ENCODE results near the gene RTN4RL2. TPM values are rescaled to one million over a fixed set of nuclear protein-coding genes. Genes with fewer than 3 reads are reported as not detected.
"Not testable (repeated sequence)": the region's sequence is repeated elsewhere in the genome, so short reads cannot be mapped to it uniquely, and the experiment has no call there.

The RTN4RL2 gene
- total RNA-seq, 4 donors from 2014 or later, result 0.20 to 1.5 (median 0.42) TPM; not detected in 1

GRCh38 chr11:57440744-57441414 is 19.4 kb upstream of the RTN4RL2 start:
- no peak overlapping the region for H3K4me3 ChIP-seq
- no peak for DNase-seq (ENCODE audit: low spot score in 2 of 2)
- no peaks in the 10 kb centered on the region for H3K36me3 ChIP-seq
- 86 to 87% methylated on average over 4 of the region's 4 CpGs for WGBS, 2 donors
- no peaks in the 10 kb centered on the region for H3K4me1 ChIP-seq
- no peak for TF ChIP-seq EP300 (IDR thresholded peaks at IDR 0.05)
- TF ChIP-seq, protein P1, sequence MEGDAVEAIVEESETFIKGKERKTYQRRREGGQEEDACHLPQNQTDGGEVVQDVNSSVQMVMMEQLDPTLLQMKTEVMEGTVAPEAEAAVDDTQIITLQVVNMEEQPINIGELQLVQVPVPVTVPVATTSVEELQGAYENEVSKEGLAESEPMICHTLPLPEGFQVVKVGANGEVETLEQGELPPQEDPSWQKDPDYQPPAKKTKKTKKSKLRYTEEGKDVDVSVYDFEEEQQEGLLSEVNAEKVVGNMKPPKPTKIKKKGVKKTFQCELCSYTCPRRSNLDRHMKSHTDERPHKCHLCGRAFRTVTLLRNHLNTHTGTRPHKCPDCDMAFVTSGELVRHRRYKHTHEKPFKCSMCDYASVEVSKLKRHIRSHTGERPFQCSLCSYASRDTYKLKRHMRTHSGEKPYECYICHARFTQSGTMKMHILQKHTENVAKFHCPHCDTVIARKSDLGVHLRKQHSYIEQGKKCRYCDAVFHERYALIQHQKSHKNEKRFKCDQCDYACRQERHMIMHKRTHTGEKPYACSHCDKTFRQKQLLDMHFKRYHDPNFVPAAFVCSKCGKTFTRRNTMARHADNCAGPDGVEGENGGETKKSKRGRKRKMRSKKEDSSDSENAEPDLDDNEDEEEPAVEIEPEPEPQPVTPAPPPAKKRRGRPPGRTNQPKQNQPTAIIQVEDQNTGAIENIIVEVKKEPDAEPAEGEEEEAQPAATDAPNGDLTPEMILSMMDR (IDR thresholded peaks at IDR 0.05), result no peak
- TF ChIP-seq POLR2A (IDR thresholded peaks at IDR 0.05), result no peak
- no peaks in the 10 kb centered on the region for H3K9me3 ChIP-seq
- H3K27ac ChIP-seq, result no peak overlapping the region
- H3K27me3 ChIP-seq, result no peaks in the 10 kb centered on the region

GRCh38 chr11:57444362-57445121 is 15.8 kb upstream of the RTN4RL2 start:
- TF ChIP-seq EP300 (IDR thresholded peaks at IDR 0.05) (no peak), POLR2A (IDR thresholded peaks at IDR 0.05) (no peak)
- TF ChIP-seq, protein P1 (IDR thresholded peaks at IDR 0.05), result no peak
- Histone ChIP-seq H3K4me1 (no peaks in the 10 kb centered on the region), H3K27me3 (no peaks in the 10 kb centered on the region), H3K27ac (no peak overlapping the region), H3K4me3 (no peak overlapping the region), H3K9me3 (no peaks in the 10 kb centered on the region), H3K36me3 (no peaks in the 10 kb centered on the region)
- 81 to 86% methylated on average over 9 of the region's 9 CpGs for WGBS, 2 donors
- no peak for DNase-seq (ENCODE audit: low spot score in 2 of 2)

GRCh38 chr11:57445122-57445394 is 15.3 kb upstream of the RTN4RL2 start:
- not testable (repeated sequence) for DNase-seq (ENCODE audit: low spot score in 2 of 2)

GRCh38 chr11:57446055-57446454 is 14.3 kb upstream of the RTN4RL2 start:
- Histone ChIP-seq H3K4me1 (no peaks in the 10 kb centered on the region), H3K9me3 (no peaks in the 10 kb centered on the region), H3K4me3 (no peak overlapping the region), H3K36me3 (no peaks in the 10 kb centered on the region), H3K27ac (no peak overlapping the region), H3K27me3 (no peaks in the 10 kb centered on the region)
- WGBS, 2 donors, result 55 to 89% methylated on average over 1 of the region's 1 CpG
- no peak for DNase-seq (ENCODE audit: low spot score in 2 of 2)
- no peak for TF ChIP-seq EP300 (IDR thresholded peaks at IDR 0.05)
- TF ChIP-seq, protein P1 (IDR thresholded peaks at IDR 0.05), result no peak

More at GRCh38 chr11:57445122-57445394, 15.3 kb upstream of the RTN4RL2 start:
- H3K27ac ChIP-seq, H3K27me3 ChIP-seq, H3K9me3 ChIP-seq, H3K4me3 ChIP-seq, H3K4me1 ChIP-seq, H3K36me3 ChIP-seq: not testable (repeated sequence)
- WGBS, 2 donors, result 66 to 67% methylated on average over 9 of the region's 9 CpGs

DNA sequence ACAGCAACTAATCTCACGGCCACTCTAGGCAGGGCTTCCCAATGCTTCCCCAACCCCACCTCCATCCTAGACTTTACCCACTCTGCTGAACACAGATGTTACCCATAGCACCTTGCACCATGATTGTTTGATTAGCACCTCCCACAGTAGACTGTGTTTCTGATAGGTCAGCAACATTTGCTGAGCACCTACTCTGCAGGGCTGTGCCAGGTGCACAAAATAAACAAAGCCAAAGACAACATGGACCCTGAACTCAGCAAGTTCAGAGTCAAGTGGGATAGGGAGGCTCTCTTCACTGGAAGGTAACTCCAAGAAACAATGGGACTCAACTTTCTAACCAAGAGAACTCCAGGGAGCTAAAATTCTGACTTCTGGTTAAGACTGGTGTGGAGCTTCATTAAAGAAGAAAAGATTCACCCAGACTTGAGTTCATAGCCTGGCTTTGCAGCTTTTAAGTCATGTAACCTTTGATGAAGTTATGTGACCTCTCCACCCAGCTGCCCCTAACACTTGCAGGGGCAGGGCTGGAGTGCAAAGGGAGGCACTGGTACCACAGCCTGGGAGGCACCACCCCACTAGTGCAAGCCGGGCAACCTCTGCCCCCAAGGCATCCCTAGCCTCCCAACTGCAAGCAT is 6.7 kb upstream of the RTN4RL2 start:
- Histone ChIP-seq H3K4me3 (no peak overlapping the region), H3K9me3 (no peaks in the 10 kb centered on the region), H3K36me3 (no peaks in the 10 kb centered on the region), H3K4me1 (peaks cover 0 to 18% (median 12%) of the 10 kb centered on the region in 4 donors), H3K27me3 (peaks cover 2 to 17% of the 10 kb centered on the region in 2 donors), H3K27ac (no peak overlapping the region)
- no peak for TF ChIP-seq EP300 (IDR thresholded peaks at IDR 0.05)
- TF ChIP-seq, protein P1 (IDR thresholded peaks at IDR 0.05), result no peak
- TF ChIP-seq POLR2A (IDR thresholded peaks at IDR 0.05), result no peak
- no peak for DNase-seq (ENCODE audit: low spot score in 2 of 2)
- 71 to 90% methylated on average over 2 of the region's 2 CpGs for WGBS, 2 donors

Data from tibial nerve (tissue), 4 donors.